Posterior cingulate gyrus (tissue), 11 donors: Measurements from ENCODE around the gene CYP39A1.

Experiments
- DNase-seq, 10 donors: peaks; one replicate each; pipeline versions ENCODE4 v3.0.0 to v3.0.0-alpha.2; 2020 to 2021; ENCODE audit warnings: mixed read lengths in 3 of 10
- intact Hi-C: fragments of 100-400 bp; cut with DNase I; formaldehyde crosslinking; loops from one replicate; pipeline ENCODE4 v1.15.1; 2023

Gene CYP39A1

GRCh38 chr6:46526607-46527006, 126.0 kb downstream of the CYP39A1 start:
- no peak for DNase-seq
- intact Hi-C loops: no loop called here

DNA sequence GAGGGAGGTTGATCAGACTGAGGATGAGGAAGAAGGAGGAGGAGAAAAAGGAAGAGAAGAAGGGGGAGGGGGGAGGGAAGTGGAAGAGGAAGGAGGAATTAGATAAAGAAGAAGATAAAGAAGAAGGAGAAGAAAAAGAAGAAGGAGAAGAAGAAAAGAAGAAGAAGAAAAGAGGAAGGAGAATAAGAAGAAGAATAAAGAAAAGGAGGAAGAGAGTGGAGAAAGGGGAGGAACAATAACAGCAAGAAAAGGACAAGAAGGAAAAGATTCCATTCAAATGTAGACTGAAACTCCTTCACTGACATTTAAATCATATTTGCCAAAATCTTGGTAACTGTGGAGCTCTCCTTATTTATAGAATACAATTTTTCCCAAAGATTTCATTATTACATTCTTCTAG, 127.0 kb downstream of the CYP39A1 start:
- intact Hi-C loops: no loop called here
- no peak for DNase-seq

DNA sequence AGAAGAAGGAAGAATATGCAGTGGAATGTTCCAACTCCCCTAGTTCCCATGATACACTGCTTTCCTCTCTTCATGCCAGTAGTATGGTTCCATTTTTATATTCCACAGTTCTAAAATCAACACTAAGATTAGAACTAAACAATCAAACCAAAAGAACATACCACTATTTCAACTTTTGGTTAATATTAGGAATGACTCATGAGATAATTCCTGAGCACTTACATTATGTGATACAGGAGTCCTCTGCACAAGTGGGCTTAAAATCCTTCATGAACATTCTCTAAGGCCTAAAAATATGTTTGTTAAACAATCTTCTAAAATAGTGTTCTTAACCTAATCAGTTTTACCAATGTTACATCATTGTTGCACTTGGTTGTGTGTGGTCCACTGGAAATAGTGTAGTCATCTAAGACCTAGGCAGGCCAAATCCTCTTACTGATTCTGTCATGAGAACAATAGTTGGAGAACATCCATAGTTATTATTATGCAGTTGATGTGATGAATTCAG, 131.1 kb downstream of the CYP39A1 start:
- intact Hi-C loops: no loop called here

DNA sequence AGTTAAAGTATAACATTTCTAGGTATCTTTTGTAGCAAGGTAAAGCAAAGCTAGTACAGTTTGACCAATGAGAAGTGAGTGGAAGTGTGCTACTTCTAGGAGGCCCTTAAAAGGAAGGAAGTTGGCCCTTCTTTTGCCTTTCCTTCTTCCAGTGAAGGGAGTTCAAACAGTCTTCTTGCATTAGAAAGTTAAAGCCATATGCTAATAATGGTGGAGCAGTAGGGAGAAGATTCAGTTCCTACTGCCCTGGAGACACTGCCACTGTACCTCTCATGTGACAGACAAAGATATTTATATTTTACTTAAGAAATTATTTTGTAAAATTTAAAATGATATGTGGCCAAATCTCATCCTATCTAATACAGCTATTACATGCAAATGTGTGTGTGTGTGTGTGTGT, 135.4 kb downstream of the CYP39A1 start:
- DNase-seq: no peak
- intact Hi-C loops: no loop called here

More for the DNA sequence above, 131.1 kb downstream of the CYP39A1 start:
- no peak for DNase-seq

DNA sequence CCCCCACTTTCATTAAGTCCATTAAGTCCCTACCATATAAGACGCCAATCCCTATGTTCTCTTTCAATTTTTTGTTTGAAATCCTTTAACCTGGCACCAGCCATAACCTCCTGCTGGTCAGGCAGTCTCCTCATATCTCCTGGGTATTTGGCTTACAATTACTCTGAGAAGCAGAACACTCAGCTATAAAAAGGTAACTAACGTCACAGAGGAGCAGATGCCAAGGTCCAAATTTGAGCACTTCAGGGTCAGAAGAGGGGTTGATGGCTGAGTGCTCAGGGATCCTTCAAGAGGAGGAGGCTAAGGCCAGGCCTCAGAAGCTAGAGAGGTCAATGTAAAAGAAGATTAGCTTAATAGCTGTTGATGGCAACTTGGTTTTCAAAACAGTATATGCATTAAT, 139.1 kb downstream of the CYP39A1 start:
- no peak for DNase-seq
- intact Hi-C loops: no loop called here

- intact Hi-C loops: no loop called here
- no peak for DNase-seq
These were observed 141.3 kb downstream of the CYP39A1 start for GRCh38 chr6:46511320-46511719.

GRCh38 chr6:46510651-46511050, 142.0 kb downstream of the CYP39A1 start:
- peak in 2 of 10 donors; percentile 42 to 67 for DNase-seq
- intact Hi-C loops: no loop called here

- DNase-seq: no peak
- intact Hi-C loops: no loop called here
These were observed 142.6 kb downstream of the CYP39A1 start for GRCh38 chr6:46509981-46510510.

DNA sequence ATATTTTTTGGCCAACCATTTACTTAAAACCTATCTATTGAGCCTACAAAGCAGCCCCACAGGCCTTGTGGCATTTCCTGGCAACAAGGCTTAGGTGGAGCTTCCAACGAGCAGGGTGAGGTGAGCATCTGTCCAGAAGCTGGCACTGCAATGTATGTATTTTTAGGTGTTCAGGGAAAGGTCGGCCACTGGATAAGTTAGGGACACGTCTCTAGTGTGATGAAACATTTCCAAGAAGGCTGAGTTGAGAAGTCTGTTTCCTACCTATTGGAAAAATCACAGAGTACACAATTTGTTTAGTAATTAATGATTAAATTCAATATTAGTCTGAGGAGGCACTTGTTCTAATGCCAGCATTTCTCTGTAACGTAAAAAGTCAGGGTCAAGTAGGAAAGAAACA, 143.6 kb downstream of the CYP39A1 start:
- no peak for DNase-seq
- intact Hi-C loops: no loop called here

- DNase-seq: no peak
- intact Hi-C loops: no loop called here
These were observed 145.2 kb downstream of the CYP39A1 start for GRCh38 chr6:46507426-46507825.

GRCh38 chr6:46505693-46506512, 146.7 kb downstream of the CYP39A1 start:
- DNase-seq: no peak
- intact Hi-C loops: no loop called here

DNA sequence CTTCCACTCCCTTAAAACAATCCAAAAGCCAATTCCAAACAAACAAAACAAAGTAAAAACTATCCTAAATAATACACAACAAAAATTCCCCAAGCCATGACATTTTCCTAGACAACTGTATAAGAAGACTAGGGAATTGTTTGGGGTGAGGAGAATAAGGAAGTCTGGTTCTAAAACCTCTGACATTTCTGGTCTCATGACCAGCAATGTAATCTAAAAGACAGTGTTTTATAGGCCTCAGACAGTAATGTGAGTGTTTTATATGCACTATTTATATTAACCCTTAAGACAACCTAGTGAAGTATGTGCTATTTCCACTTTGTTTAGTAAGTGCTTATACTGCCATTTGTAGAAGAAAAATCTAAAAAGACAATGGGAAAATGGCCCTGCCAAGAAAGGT, 148.4 kb downstream of the CYP39A1 start:
- DNase-seq: no peak

GRCh38 chr6:46502486-46503119, 150.0 kb downstream of the CYP39A1 start:
- intact Hi-C loops: no loop called here
- DNase-seq: no peak

More for the DNA sequence above, 148.4 kb downstream of the CYP39A1 start:
- intact Hi-C loops: no loop called here

- intact Hi-C loops: no loop called here
These were observed 151.2 kb downstream of the CYP39A1 start for GRCh38 chr6:46501136-46502089.

GRCh38 chr6:46500382-46500781, 152.2 kb downstream of the CYP39A1 start:
- no peak for DNase-seq
- intact Hi-C loops: no loop called here

More at GRCh38 chr6:46501136-46502089, 151.2 kb downstream of the CYP39A1 start:
- no peak for DNase-seq
